HepG2 (cell line): Measurements from ENCODE around the gene TNFRSF1B. TPM values are rescaled to one million over a fixed set of nuclear protein-coding genes. Genes with fewer than 3 reads are reported as not detected.

ENCODE experiments used
- AKNA ChIP-seq: sonication (generic); formaldehyde crosslinking; IDR thresholded peaks from 2 replicates; pipeline ENCODE4 v1.4.0; 2020; ENCODE audit warnings: missing genetic modification reagents, borderline replicate concordance
- ASH2L ChIP-seq: fragments of 300-600, 200-600 bp; sonication (generic); IDR thresholded peaks from 2 replicates; pipeline ENCODE4 v1.7.0; 2017; ENCODE audit warnings: low read depth, mild to moderate bottlenecking, moderate library complexity, mixed read lengths, low read length; ENCODE audit not compliant: insufficient read length
- ATF7 ChIP-seq, 2 experiments: fragments of 450-650 bp in 1 of 2; sonication (generic) in 1 of 2; formaldehyde crosslinking in 1 of 2; IDR thresholded peaks; 2 replicates each; pipeline versions ENCODE4 v1.4.0 to v1.6.1; 2016 to 2020; ENCODE audit warnings: antibody characterized with exemption in 1 of 2, mild to moderate bottlenecking in 1 of 2, missing genetic modification reagents in 1 of 2
- CTCF ChIP-seq: sonication (generic); formaldehyde crosslinking; IDR thresholded peaks from 2 replicates; pipeline ENCODE4 v1.5.0; 2020; ENCODE audit warnings: mild to moderate bottlenecking, missing genetic modification reagents, moderate library complexity
- DNMT1 ChIP-seq: sonication (generic); formaldehyde crosslinking; IDR thresholded peaks from 2 replicates; pipeline ENCODE4 v1.5.1; 2020; ENCODE audit warnings: mild to moderate bottlenecking, missing genetic modification reagents
- GLMP ChIP-seq: sonication (generic); formaldehyde crosslinking; IDR thresholded peaks from 2 replicates; pipeline ENCODE4 v1.9.0; 2021; ENCODE audit warnings: missing genetic modification reagents, mild to moderate bottlenecking, borderline replicate concordance
- HDAC1 ChIP-seq: sonication (generic); formaldehyde crosslinking; IDR thresholded peaks from 2 replicates; pipeline ENCODE4 v1.5.1; 2020; ENCODE audit warnings: mild to moderate bottlenecking, missing genetic modification reagents
- HNF1B ChIP-seq: sonication (generic); formaldehyde crosslinking; IDR thresholded peaks from 2 replicates; pipeline ENCODE4 v1.5.1; 2020; ENCODE audit warnings: mild to moderate bottlenecking, moderate library complexity, missing genetic modification reagents
- POLR2G ChIP-seq: fragments of 200-400 bp; formaldehyde crosslinking; IDR thresholded peaks from 2 replicates; pipeline ENCODE4 v1.6.1; 2018; ENCODE audit warnings: mild to moderate bottlenecking, low read depth, low read length, moderate library complexity
- RAD21 ChIP-seq: fragments of 450-650 bp; formaldehyde crosslinking; IDR thresholded peaks from 2 replicates; pipeline ENCODE4 v1.5.0; 2020; ENCODE audit warnings: mild to moderate bottlenecking
- SIN3B ChIP-seq: fragments of 150-350 bp; IDR thresholded peaks from 2 replicates; pipeline ENCODE4 v1.6.1; 2014; ENCODE audit warnings: low read length
- SPEN ChIP-seq: sonication (generic); formaldehyde crosslinking; IDR thresholded peaks from 2 replicates; pipeline ENCODE4 v1.5.1; 2020; ENCODE audit warnings: low read depth, mild to moderate bottlenecking, missing genetic modification reagents
- SRSF4 ChIP-seq: fragments of 200-400 bp; formaldehyde crosslinking; IDR thresholded peaks from one replicate; pipeline ENCODE4 v1.6.1; 2018; ENCODE audit warnings: mild to moderate bottlenecking, low read depth, low read length, moderate library complexity; ENCODE audit not compliant: poor library complexity, severe bottlenecking
- ZNF276 ChIP-seq: sonication (generic); formaldehyde crosslinking; IDR thresholded peaks from 2 replicates; pipeline ENCODE4 v1.4.0; 2020; ENCODE audit warnings: mild to moderate bottlenecking, low read depth, missing genetic modification reagents
- ZNF501 ChIP-seq: sonication (generic); formaldehyde crosslinking; IDR thresholded peaks from 2 replicates; pipeline ENCODE4 v1.5.1; 2020; ENCODE audit warnings: mild to moderate bottlenecking, moderate library complexity, missing genetic modification reagents
- ZNF788 ChIP-seq: sonication (generic); formaldehyde crosslinking; IDR thresholded peaks from 2 replicates; pipeline ENCODE4 v1.5.0; 2020; ENCODE audit warnings: mild to moderate bottlenecking, missing genetic modification reagents, borderline replicate concordance
- polyA plus RNA-seq, 8 experiments: library from polyadenylated mRNA; depleted of rRNA in 3 of 8; stranded (reverse) in 7 of 8; unstranded in 1 of 8; fragments of >200 nt; fragmentation: Illumina TruSeq in 4 of 8; extraction: Trizol in 4 of 8; gene quantifications; 2 replicates each; pipeline versions ENCODE4 v1.2.1 to v1.2.3, GENCODE V29; 2011 to 2016; ENCODE audit warnings: low read depth in 4 of 8, missing spikeins in 1 of 8, mixed read lengths in 1 of 8; ENCODE audit not compliant: insufficient read depth in 1 of 8
- total RNA-seq, 5 experiments: library from RNA; depleted of rRNA; stranded (reverse); fragments of >200 nt; fragmentation: Illumina TruSeq; extraction: Trizol; gene quantifications; 2 replicates each; pipeline ENCODE4 v1.2.3, GENCODE V29; 2016; ENCODE audit warnings: low read depth in 1 of 5

Gene TNFRSF1B
- total and polyA plus RNA-seq, 2 of the 13 experiments (the other 11 are each of a cell fraction or from before 2014, with no cell fraction given) = 0.04 to 0.11 TPM

GRCh38 chr1:12229835-12230548, 63.2 kb downstream of the TNFRSF1B start, which contains the start of gene VPS13D (continued):
- TF ChIP-seq GLMP (CRISPR knock-in tag) = no peak
- 0 out of 2 replicates have a peak, but pooled peaks have one; percentile 43 for TF ChIP-seq SIN3B
- TF ChIP-seq AKNA (CRISPR knock-in tag) = no peak
- no peak for TF ChIP-seq ZNF276 (CRISPR knock-in tag)
- TF ChIP-seq SPEN (CRISPR knock-in tag) = peak; percentile 68; the same call in 1 of the 2 replicates
- no peak for TF ChIP-seq DNMT1 (CRISPR knock-in tag)
- TF ChIP-seq SRSF4 = no peak
- peak; percentile 40; the same call in 1 of the 2 replicates for TF ChIP-seq ZNF788 (CRISPR knock-in tag)
- TF ChIP-seq ZNF501 = 0 out of 2 replicates have a peak, but pooled peaks have one; percentile 28
- TF ChIP-seq POLR2G = peak; percentile 53; the same call in 1 of the 2 replicates
- peak; percentile 64 for TF ChIP-seq RAD21 (CRISPR knock-in tag)
- peak; percentile 54 for TF ChIP-seq HDAC1
- no peak for TF ChIP-seq ASH2L
- TF ChIP-seq CTCF (CRISPR knock-in tag) = peak; percentile 85
- TF ChIP-seq ATF7 (IDR thresholded peaks at IDR 0.05) = no peak
- TF ChIP-seq ATF7 (CRISPR knock-in tag; IDR thresholded peaks at IDR 0.05) = no peak
- no peak for TF ChIP-seq HNF1B (CRISPR knock-in tag)
